Tibial nerve (tissue), 4 donors: ENCODE measurements around the gene FBXW5. TPM values are rescaled to one million over a fixed set of nuclear protein-coding genes. Genes with fewer than 3 reads are reported as not detected.

ENCODE experiments used
- DNase-seq, 2 donors: peaks; one replicate each; pipeline ENCODE4 v3.0.0-alpha.2; 2019; ENCODE audit warnings: low spot score in 2 of 2
- H3K27ac ChIP-seq, 4 donors: fragments of 200-600 bp; sonication (generic) in 3 of 4; one replicate each; pipeline ENCODE4 v1.5.1; 2017 to 2019; ENCODE audit warnings: mild to moderate bottlenecking in 1 of 4
- H3K27me3 ChIP-seq, 2 donors: fragments of 200-600 bp; sonication (generic) in 1 of 2; one replicate each; pipeline versions ENCODE4 v1.5.1 to v1.6.0; 2017 to 2019
- H3K36me3 ChIP-seq, 3 donors: fragments of 200-600 bp; sonication (generic); one replicate each; pipeline ENCODE4 v1.5.1; 2018 to 2019
- H3K4me1 ChIP-seq, 4 donors: fragments of 200-600 bp; sonication (generic) in 3 of 4; one replicate each; pipeline ENCODE4 v1.5.1; 2017 to 2019
- H3K4me3 ChIP-seq, 4 donors: fragments of 200-600 bp; sonication (generic) in 3 of 4; one replicate each; pipeline ENCODE4 v1.5.1; 2017 to 2019; ENCODE audit warnings: mild to moderate bottlenecking in 1 of 4, moderate library complexity in 1 of 4
- H3K9me3 ChIP-seq, 4 donors: fragments of 200-600 bp; sonication (generic) in 3 of 4; one replicate each; pipeline ENCODE4 v1.5.1; 2017 to 2019
- EP300 ChIP-seq, 2 donors: sonication (generic); formaldehyde crosslinking; IDR thresholded peaks; one replicate each; pipeline ENCODE4 v1.6.1; 2017; ENCODE audit warnings: antibody characterized with exemption in 2 of 2, mild to moderate bottlenecking in 1 of 2
- POLR2A ChIP-seq, 2 donors: fragments of 450-650 bp; IDR thresholded peaks; one replicate each; pipeline ENCODE4 v1.6.1; 2017; ENCODE audit warnings: antibody characterized with exemption in 2 of 2, mild to moderate bottlenecking in 2 of 2, moderate library complexity in 2 of 2
- WGBS, 2 donors: methylation state at CpG; one replicate each; pipeline ENCODE4 v1.1.5; 2018; 5-methylcytosine and 5-hydroxymethylcytosine counted together
- total RNA-seq, 4 donors: library from RNA; depleted of rRNA; stranded (reverse); fragments of >200 nt; gene quantifications; one replicate each; pipeline ENCODE4 v1.1.0, GENCODE V29; 2016
- TF ChIP-seq, protein P1 (sequence below), 5 experiments: fragments of 200-600 bp in 3 of 5; fragments of 450-650 bp in 2 of 5; sonication (generic) in 3 of 5; IDR thresholded peaks; one replicate each; pipeline ENCODE4 v1.5.1; 2016 to 2019; ENCODE audit warnings: antibody characterized with exemption in 5 of 5, mild to moderate bottlenecking in 3 of 5, moderate library complexity in 2 of 5

Gene FBXW5
- total RNA-seq, 4 donors from 2014 or later, result 138 to 227 (median 193) TPM

DNA sequence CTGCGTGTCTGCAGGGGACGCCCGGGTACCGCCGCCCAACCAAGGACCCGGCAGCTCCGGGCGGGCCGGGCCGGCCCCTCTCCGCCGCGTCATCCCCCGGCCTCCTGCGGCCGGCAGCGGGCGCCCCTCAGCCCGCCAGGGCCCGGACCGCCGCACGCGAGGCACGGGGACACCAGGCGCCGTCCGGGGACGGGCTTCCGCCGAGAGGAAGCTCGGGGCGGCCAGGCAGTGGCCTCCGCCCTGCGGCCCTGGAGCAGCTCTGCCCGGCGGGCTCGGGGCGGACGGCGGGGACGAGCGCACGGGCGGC is 373 bp downstream of the FBXW5 start:
- WGBS, 2 donors, result 0% methylated on average over 6 of the region's 45 CpGs; no CpG with 5 or more reads in 1 of the 2 donors
- peak overlapping the region; percentile 78 to 91 (median 86) for H3K27ac ChIP-seq
- peak in 1 of 2 donors; percentile 14 for DNase-seq
- H3K27me3 ChIP-seq, result no peaks in the 10 kb centered on the region
- TF ChIP-seq, protein P1, sequence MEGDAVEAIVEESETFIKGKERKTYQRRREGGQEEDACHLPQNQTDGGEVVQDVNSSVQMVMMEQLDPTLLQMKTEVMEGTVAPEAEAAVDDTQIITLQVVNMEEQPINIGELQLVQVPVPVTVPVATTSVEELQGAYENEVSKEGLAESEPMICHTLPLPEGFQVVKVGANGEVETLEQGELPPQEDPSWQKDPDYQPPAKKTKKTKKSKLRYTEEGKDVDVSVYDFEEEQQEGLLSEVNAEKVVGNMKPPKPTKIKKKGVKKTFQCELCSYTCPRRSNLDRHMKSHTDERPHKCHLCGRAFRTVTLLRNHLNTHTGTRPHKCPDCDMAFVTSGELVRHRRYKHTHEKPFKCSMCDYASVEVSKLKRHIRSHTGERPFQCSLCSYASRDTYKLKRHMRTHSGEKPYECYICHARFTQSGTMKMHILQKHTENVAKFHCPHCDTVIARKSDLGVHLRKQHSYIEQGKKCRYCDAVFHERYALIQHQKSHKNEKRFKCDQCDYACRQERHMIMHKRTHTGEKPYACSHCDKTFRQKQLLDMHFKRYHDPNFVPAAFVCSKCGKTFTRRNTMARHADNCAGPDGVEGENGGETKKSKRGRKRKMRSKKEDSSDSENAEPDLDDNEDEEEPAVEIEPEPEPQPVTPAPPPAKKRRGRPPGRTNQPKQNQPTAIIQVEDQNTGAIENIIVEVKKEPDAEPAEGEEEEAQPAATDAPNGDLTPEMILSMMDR (IDR thresholded peaks at IDR 0.05), result no peak
- TF ChIP-seq EP300 (IDR thresholded peaks at IDR 0.05) (no peak), POLR2A (IDR thresholded peaks at IDR 0.05) (no peak)
- H3K9me3 ChIP-seq, result no peaks in the 10 kb centered on the region
- H3K36me3 ChIP-seq, result peaks cover 4 to 43% (median 29%) of the 10 kb centered on the region in 3 donors
- peak overlapping the region; percentile 66 to 97 (median 92) for H3K4me3 ChIP-seq
- H3K4me1 ChIP-seq, result peaks cover 0 to 73% (median 37%) of the 10 kb centered on the region in 4 donors

DNA sequence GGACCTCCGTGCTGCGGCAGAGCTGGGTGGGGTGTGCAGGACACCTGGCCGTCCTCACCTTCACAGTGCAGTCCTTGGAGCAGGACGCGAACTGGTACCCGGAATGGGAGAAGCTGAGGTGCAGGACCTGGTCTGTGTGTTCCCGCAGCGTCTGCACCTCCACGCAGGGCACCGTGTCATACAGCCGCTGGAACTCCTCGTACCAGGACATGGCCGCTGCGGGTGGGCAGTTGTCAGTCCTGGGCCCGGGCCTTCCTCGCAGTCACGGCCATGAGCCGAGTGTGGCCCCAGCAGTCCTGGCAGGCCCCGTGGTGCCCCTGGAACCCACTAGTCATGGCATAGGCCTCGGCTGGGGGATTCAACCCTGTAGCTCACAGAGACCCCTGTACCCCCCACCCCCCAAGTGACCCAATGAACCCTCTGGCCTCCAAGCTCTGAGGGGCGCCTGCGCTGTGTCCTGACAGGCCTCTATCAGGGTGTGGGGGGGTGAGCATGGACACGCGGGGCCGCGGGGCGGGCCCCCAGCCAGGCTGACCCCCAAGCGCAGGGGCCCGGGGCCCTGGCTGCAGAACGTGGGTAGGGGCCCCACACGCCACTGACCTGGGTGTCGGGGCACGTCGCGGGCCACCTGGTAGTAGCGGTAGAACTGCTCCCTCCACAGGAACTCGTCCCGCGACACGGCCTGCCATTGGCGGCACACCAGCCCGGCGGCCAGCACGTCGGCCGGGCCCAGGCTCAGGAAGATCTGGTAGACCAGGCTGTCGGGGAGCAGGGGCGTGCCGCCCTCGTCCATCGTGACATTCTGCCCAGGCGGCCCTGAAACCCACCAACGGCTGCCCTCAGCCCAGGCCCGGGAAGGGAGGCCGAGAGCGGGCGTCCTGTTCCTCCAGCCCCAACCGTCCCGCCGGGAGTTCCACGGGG is 987 bp downstream of the FBXW5 start:
- Histone ChIP-seq H3K27me3 (no peaks in the 10 kb centered on the region), H3K9me3 (no peaks in the 10 kb centered on the region), H3K36me3 (peaks cover 4 to 45% (median 29%) of the 10 kb centered on the region in 3 donors), H3K4me3 (peak overlapping the region; percentile 66 to 97 (median 92)), H3K4me1 (peaks cover 0 to 67% (median 34%) of the 10 kb centered on the region in 4 donors), H3K27ac (peak overlapping the region; percentile 78 to 91 (median 86))
- 33 to 37% methylated on average over 26 to 37 of the region's 61 CpGs for WGBS, 2 donors
- TF ChIP-seq EP300 (IDR thresholded peaks at IDR 0.05) (no peak), POLR2A (IDR thresholded peaks at IDR 0.05) (no peak)
- TF ChIP-seq, protein P1 (IDR thresholded peaks at IDR 0.05), result no peak
- DNase-seq, result peak in 1 of 2 donors; percentile 14

DNA sequence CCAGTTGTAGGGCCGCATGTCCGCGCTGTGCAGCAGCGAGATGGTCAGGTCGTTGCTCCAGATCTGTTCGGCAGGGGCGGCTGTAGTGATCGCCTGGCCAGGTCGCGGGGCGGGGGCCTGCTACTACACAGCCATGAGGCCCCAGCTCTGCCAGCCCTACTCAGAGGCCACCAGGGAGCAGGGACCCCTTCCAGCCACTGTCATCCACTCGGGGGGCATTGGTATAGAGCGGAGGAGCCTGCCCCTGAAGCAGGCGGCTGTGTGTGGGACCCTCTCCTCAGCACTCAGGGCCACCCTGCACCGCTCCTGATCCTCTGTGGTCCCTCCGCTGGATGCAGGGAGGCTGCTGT is 1.7 kb downstream of the FBXW5 start:
- H3K27me3 ChIP-seq, result no peaks in the 10 kb centered on the region
- peak in 1 of 2 donors; percentile 13 for DNase-seq
- H3K36me3 ChIP-seq, result peaks cover 4 to 47% (median 29%) of the 10 kb centered on the region in 3 donors
- WGBS, 2 donors, result 90 to 91% methylated on average over 12 to 16 of the region's 16 CpGs
- H3K4me1 ChIP-seq, result peaks cover 0 to 60% (median 27%) of the 10 kb centered on the region in 4 donors
- TF ChIP-seq, protein P1 (IDR thresholded peaks at IDR 0.05), result no peak
- no peak for TF ChIP-seq POLR2A (IDR thresholded peaks at IDR 0.05)
- TF ChIP-seq EP300 (IDR thresholded peaks at IDR 0.05), result no peak
- H3K9me3 ChIP-seq, result no peaks in the 10 kb centered on the region
- H3K4me3 ChIP-seq, result peak overlapping the region in 3 of 4 donors; percentile 66 to 93 (median 92)
- peak overlapping the region in 1 of 4 donors; percentile 91 for H3K27ac ChIP-seq

DNA sequence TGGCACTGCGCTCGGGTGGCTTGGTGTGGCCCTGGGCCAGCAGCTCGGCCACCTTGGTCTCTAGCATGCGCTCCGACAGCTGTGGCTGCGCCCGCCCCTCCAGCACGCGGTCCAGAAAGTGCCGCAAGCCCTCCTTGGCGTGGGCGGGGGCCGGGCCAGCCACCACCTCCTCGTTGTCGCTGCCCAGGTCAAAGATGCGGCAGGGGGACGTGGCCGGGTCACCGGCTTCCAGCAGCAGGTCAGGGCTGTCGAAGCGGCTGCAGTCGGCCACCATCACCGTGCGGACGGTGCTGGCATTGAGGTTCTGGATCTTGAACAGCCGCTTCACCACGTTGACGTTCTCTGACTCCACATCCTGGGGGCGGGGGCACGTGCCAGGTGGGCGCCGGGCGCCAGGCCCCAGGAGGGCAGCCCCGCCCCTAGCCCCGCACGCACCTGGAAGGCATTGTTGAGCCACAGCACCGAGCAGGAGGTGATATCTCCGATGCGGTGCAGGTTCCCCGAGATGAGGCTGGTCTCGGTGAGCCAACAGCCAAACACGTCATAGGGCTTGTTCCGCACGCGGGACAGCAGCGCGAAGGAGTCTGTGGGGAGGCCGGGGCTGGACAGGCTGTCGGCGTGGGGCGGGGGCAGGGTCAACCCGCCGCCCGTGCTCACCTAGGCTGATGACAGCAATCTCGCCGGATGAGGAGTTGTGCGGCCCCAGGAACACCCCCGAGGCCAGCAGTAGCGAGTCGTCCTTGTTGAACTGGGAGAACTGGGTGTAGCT is 2.2 kb downstream of the FBXW5 start:
- no peak overlapping the region for H3K4me3 ChIP-seq
- no peaks in the 10 kb centered on the region for H3K9me3 ChIP-seq
- no peaks in the 10 kb centered on the region for H3K27me3 ChIP-seq
- peaks cover 0 to 54% (median 21%) of the 10 kb centered on the region in 4 donors for H3K4me1 ChIP-seq
- WGBS, 2 donors, result 90 to 96% methylated on average over 34 to 60 of the region's 60 CpGs
- H3K27ac ChIP-seq, result no peak overlapping the region
- TF ChIP-seq, protein P1 (IDR thresholded peaks at IDR 0.05), result no peak
- TF ChIP-seq POLR2A (IDR thresholded peaks at IDR 0.05) (no peak), EP300 (IDR thresholded peaks at IDR 0.05) (no peak)
- DNase-seq, result peak in 1 of 2 donors; percentile 12
- H3K36me3 ChIP-seq, result peaks cover 4 to 53% (median 29%) of the 10 kb centered on the region in 3 donors
